ENCODE data around the gene HPGDS. TPM values are rescaled to one million over a fixed set of nuclear protein-coding genes. Genes with fewer than 3 reads are reported as not detected.
"Not testable (repeated sequence)": the region's sequence is repeated elsewhere in the genome, so short reads cannot be mapped to it uniquely, and the experiment has no call there.

The HPGDS gene
- 1 to 10 TPM; 2.0 to 6.4 TPM for total RNA-seq
- long read RNA-seq, result 0 reads

DNA sequence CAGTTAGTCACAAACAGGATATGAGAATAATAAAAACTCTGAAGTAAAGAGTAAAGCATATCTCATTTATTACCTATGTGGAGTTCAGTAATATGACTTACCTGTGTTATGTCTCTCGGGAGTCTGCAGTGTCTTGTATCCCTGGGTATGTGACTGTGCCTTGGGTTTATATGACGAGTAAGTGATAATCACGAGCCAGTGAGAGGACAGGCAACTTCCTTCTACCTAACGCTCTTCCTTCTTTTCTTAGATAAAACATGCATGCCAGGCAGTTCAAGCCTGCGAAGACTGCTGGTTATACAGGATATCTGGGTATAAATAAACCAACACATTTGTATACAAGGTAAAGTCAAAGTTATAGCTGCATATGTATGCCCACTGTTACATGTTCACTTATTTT, at the start of gene HPGDS:
HPGDS (minus strand) TSS at position 143 of the 400 bp plus-strand sequence. CDS start 8,207 bp downstream, outside the sequence.
- intact Hi-C loops (cut with DNase I), result no loop called here
- ATAC-seq, result peak in 1 of 2 donors; percentile 29
- DNase-seq, result no peak

DNA sequence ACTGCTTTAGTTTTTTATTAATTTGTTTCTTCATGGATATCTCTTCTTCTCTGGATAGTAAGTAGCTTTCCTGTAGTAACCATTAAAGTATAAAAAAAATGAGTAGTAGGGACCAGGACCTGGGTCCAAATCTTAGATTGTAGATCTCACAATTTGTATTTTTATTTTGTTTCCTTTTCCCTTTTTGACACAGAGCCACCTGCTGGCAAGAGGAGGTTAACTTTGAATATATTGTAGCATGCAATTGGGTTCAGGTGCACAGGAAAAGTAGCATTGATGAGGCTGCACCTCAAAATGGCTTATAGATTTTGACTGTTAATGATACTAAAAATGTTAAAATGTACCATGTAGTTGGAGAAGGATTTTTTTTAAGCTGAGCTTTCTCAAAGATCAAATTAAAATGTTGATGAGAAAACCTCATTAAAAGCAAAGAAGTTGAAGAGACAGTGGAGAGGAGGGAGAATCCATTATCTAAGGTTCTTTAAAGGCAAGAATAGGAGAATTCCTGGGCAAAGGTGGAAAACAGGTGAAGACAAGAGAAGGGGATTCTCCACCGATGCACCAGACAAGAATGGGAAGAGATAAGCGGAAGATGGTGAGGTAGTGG, 48.3 kb upstream of the HPGDS start:
- no peak for ATAC-seq
- intact Hi-C loops (cut with DNase I), result no loop called here
- no peak for DNase-seq

DNA sequence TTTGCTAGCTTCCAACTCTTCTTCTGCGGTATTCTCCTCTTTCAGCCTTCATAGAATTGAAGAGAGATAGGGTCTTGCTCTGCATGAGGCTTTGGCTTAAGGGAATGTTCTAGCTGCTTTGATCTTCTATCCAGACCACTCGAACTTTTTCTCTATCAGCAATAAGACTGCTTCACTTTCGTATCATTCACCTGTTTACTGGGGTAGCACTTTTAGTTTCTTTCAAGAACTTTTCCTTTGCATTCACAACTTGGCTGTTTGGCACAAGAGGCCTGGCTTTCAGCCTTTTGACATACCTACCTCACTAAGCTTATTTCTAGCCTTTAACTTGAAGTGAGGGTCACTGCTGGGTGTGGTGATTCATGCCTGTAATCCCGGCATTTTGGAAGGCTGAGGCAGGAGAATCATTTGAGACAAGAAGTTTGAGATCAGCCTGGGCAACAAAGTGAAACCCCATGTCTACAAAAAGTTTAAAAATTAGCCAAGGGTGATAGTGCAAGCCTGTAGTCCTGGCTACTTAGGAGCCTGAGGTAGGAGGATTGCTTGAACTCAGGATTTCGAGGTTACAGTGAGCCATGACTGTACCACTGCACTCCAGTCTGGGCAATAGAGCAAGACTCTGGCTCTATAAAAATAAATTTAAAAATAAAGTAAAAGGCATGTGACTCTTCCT, 47.1 kb upstream of the HPGDS start:
- ATAC-seq (no peak), DNase-seq (no peak)
- intact Hi-C loops (cut with DNase I), result no loop called here

DNA sequence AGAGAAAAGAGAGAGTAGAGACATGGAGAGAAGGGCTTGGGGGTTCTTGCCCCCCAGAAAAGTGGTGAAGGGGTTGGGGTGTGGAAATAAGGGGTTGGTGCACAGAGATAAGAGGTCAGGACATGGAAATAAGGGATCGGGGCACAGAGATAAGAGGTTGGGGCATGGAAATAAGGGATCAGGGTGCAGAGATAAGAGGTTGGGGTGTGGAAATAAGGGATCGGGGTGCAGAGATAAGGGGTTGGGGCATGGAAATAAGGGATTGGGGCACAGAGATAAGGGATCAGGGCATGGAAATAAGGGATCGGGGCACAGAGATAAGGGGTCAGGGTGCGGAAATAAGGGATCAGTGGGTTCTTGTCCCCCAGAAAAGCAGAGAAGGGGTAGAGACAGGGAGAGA, 45.3 kb upstream of the HPGDS start:
- DNase-seq; ATAC-seq; intact Hi-C loops (cut with DNase I): not testable (repeated sequence)

DNA sequence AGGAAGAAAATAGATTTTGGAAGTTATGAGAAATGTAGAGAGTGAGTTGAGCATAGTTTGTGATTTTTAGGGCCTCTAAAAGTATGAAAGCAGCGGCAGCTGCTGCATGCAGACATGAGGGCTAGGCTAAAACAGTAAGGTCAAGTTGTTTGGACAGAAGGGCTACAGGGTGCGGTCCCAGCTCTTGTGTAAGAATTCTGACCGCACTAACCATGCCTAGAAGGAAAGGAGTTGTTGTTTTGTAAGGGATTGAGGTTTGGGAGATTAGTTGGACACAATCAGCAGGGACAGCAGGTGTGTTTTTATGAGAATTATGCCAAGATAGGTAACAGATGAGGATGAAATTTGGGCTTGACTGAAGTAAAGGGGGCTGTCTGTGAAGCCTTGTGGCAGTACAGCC, 42.8 kb upstream of the HPGDS start:
- intact Hi-C loops (cut with DNase I); DNase-seq; ATAC-seq: not testable (repeated sequence)

DNA sequence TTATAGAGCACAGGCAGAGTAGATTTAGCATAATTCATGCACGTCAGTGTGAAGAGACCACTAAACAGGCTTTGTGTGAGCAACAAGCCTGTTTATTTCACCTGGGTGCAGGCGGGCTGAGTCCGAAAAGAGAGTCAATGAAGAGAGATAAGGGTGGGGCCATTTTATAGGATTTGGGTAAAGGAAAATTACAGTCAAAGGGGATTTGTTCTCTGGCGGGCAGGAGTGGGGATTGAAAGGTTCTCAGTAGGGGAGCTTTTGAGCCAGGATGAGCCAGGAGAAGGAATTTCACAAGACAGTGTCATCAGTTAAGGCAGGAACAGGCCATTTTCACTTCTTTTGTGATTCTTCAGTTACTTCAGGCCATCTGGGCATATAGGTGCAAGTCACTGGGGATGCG, 40.3 kb upstream of the HPGDS start:
- ATAC-seq; DNase-seq; intact Hi-C loops (cut with DNase I): not testable (repeated sequence)

DNA sequence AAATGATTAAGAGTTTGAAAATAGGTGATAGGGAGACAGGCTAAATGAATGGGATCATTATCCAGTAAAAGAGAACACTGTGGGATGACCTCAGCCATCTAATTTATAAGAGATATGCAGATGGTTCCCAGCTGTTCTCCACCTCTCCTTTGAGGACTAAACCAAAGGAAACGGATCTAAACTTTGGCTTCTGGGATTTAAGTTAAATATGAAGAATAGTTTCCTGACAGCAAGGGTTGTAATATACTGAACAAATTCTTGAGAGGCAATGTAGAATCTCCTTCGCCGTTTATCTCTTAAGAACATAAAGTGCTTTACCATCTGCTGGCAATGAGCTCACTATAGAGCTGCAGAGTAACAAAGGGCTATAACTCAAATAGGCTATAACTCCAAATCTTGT, 35.4 kb upstream of the HPGDS start:
- intact Hi-C loops (cut with DNase I), result no loop called here
- DNase-seq, result no peak
- no peak for ATAC-seq

DNA sequence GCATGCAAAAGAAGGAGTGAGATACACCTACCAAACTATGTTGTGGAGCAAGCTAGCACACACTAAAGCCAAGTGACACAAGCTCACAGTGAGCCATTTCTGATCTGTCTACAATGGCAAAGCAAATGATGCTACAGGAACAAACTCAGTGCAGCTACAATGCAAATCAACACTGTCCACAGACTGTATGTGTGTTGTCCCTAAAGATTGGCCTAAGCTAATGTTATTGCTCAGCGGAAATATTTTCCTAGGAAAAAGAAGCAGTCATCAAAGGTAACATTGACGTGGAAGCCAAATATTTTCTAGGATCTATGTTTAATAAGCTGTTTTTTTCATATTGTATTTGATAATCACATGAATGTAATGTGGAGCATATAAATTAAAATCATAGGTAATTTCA, 34.7 kb upstream of the HPGDS start:
- no peak for ATAC-seq
- no peak for DNase-seq
- intact Hi-C loops (cut with DNase I), result no loop called here

DNA sequence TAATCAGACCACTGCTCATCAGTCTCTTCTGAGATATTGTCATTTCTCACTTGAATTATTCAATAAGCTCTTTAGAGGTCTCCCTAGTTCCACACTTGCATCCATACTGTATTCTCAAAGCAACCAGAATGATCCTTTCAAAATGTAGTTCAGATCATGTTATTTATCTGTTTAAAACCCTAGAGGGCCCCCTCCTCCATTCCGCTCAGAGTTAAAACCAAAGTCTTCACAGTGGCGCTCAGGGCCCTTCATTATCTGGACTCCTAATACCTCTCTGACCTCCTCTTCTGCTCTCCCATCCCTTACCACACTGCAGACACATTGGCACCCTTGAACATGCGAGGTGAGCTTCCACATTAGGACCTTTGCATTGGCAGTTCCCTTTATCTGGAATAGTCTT, 32.7 kb upstream of the HPGDS start:
- ATAC-seq (peak; percentile 48 to 57), DNase-seq (no peak)
- intact Hi-C loops (cut with DNase I), result no loop called here

DNA sequence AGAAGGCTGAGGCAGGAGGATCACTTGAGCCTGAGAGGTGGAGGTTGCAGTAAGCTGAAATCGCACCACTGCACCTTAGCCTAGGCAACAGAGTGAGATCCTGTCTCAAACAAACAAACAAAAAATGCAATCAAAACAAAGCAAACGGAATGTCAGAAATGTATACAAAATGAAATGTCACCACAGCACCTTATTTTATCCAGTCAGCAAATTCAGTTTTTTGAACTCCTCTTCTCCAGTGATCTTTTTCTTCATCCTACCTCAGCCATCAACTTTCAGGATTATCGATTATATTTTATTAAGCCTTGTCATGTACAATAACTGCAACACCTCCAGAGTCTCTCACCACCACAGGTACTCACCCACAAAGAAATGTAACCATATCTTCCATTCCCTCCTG, 31.1 kb upstream of the HPGDS start:
- intact Hi-C loops (cut with DNase I), result no loop called here
- DNase-seq, result no peak
- ATAC-seq, result no peak

DNA sequence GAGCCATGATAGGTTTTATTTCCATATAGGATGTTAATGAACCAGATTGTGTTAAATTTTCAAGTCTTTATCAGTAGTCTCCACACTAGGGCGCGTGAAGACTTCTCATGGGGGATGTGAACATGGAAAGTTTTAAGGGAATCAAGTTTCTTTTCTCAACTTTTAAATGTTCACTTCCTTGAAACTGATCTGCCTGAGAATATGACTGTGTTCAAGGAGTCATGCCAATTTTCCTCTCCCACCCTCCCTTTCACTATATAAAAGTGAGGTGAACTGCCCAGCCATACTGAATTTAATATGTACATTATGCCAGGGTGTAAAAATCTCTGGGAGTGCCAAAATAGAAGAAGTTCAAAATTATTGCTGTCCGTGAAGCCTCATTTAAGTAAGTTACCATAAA, 30.4 kb upstream of the HPGDS start:
- no peak for ATAC-seq
- no peak for DNase-seq
- intact Hi-C loops (cut with DNase I), result no loop called here

DNA sequence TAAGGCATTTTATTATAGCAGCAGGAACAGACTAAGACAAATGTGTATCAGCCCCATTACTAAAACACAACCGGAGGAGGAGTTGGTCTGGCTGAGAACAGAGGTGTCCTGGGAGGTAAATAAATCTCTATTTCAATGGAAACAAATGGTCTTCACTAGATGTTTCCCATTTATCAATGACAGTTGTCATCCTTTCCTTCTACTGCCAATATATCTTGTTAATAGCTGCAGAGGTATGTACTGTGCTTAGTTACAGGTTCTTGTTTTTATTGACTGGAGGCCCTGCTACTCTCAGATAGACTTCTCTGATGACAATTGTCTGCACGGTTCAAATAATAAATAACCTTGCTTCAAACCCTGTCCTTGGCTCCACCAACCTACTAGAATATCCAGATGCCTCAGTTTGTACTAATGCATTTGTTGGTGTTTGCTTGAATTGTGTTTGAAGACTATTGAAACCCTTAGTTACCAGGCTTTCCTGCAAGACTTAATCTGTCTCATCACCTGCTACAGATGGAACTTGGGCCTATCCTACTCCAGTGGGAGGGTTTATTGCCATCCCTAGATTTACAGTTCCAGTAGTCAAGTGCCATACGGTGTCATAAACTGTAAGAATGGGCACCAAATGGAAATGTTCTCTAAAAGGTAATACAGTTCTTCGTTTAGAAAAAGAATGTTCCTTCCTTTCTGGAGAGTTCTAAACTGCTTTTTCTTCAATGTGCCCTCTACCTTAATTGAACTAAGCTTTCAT, 29.8 kb upstream of the HPGDS start:
- intact Hi-C loops (cut with DNase I), result no loop called here
- DNase-seq (no peak), ATAC-seq (no peak)

DNA sequence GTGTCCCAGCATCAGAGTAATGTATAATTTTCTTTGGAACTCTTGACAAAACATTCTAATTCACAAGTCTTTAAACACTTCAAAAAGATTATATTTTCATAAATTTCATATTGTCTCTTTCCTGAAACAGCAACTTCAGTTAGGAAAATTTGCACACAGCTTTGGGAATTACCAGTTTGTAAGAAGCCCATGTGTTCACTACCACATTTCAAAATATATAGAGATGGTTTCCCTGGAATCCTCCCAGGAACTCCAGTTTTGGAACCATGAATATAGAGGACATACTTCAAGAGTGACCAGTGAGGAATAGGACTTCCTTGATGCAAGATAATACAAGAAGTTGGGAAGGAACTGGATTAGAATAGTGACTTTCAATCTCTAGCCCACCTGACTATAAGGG, 28.7 kb upstream of the HPGDS start:
- DNase-seq (no peak), ATAC-seq (no peak)
- intact Hi-C loops (cut with DNase I), result no loop called here

DNA sequence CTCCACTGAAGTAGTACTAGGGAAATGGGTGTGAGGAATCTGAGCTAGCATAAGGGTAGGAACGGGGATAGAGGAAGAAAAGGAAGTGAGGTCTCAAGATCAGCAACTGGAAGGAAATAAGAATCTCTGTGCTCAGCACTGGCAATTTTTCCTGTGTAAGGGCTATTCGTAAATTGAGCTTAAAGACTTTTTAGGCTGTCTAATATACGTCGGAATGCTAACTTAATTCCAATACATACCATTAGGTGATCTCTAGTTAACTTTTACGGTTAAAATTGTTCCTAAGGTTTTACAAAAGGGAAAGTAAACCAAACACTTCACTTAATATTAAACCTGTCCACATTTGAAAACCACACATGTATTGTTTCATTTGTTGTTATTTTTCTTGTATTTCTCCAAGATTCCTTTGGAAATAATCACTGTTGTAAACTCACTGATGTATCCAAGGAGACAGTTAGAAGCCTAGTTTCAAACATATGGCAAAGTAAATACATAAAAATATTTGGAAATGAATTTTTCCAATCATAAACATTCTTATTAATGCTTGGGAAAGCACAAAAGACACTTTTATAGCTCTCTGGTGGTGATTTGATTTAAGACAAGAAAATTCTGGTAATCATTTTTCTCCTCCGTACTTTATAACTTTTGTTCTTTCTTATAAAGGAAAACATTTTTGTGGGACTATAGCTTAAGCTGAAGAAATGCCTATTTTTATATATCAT, 28.1 kb upstream of the HPGDS start:
- DNase-seq, result no peak
- peak in 1 of 2 donors; percentile 43 for ATAC-seq
- intact Hi-C loops (cut with DNase I), result no loop called here

DNA sequence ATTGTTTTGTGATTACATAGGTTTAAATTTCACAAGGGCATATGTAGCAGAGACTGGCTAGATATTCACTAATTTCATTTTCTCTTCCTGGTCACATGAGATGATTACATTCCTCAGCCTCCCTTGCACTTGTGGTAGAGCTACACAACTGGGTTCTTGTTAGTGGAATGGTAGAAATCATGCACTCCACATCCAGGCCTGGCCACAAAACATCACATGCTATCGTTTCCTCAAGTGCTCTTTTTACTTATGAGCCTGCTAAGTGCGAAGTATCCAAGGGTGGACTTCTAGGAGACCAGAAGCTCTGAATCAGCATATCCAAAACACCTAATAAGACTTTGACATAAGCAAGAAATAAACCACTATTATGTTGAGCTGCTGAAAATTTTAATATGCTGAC, 26.4 kb upstream of the HPGDS start:
- DNase-seq (no peak), ATAC-seq (no peak)
- intact Hi-C loops (cut with DNase I), result no loop called here

DNA sequence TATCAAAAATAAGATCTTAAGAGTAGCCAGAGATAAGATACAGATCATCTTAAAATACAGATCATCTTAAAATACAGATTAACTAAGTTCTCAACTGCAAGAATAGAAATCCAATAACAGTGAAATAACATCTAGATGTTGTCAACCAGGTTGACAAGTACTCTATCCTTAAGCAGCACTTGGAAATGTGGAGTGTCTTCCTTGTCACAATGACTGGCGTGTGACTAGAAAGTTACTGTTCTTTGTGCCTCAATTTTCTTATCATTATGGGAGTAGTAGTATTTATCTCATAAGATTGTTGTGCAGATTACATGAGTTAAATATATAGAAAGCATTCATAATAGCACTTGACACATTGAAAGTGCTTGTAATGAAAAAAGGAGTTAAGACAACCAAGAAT, 25.8 kb upstream of the HPGDS start:
- ATAC-seq (no peak), DNase-seq (no peak)
- intact Hi-C loops (cut with DNase I), result no loop called here

DNA sequence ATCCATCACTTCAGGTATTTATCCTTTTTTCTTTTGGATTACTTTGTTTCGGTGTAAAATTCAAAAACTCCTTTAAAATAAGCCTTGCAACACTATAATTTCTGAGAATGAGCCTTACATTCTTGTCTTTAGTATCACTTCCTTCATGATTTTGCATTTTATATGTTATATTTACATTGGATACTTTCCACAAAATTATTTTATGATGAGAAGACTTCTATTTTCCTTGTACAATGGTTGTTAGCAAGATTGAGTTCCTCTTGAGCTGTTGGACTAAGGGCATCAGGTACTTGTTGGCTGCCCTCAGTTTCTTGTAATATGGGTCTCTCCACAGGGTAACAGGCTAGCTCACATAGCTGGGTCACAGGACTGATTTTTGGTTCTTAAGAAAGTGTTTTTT, 22.7 kb upstream of the HPGDS start:
- ATAC-seq (no peak), DNase-seq (no peak)
- intact Hi-C loops (cut with DNase I), result no loop called here

DNA sequence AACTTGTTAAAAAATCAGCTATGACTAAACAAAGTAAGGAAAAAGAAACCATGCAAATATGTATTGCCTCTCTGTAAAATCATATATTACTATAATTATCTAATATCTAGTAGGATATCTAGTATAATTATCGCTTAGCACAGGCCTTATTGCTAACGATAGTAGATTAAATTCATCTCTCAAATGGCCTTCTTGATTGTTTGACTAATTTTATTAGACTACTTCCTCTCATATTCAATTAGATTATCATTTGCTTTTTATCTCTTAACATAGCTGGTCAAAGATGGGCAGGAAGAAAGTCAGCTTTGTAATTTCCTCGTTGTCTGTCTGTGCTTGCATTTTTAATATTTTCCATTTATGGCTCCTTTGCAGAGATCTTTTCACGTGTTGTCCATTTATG, 21.9 kb upstream of the HPGDS start:
- DNase-seq (no peak), ATAC-seq (no peak)
- intact Hi-C loops (cut with DNase I), result no loop called here

DNA sequence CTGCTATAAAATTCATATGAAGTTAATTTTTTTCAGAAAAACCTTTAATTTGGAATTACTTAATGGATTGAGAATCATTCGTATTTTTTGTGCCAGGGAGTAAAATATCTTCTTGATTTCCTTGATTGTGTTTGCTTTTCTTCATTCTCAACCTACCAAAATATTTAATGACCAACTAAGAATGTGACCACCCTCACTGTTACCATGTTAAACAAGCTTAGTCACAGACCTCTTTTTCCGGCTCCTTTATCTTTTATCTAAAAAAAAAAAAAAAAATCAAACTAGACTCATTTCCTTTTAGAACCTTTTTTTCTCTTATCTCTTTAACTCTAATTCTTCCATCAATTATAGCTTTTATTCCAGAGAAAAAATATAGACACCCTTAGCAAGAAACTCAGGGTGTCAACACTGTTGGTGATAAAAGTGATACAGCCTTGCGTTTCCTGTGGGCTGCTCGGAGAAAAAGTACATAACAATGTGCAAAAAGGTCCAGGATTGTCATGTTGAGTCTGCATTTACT, 20.6 kb upstream of the HPGDS start:
- DNase-seq, result no peak
- no peak for ATAC-seq
- intact Hi-C loops (cut with DNase I), result no loop called here

DNA sequence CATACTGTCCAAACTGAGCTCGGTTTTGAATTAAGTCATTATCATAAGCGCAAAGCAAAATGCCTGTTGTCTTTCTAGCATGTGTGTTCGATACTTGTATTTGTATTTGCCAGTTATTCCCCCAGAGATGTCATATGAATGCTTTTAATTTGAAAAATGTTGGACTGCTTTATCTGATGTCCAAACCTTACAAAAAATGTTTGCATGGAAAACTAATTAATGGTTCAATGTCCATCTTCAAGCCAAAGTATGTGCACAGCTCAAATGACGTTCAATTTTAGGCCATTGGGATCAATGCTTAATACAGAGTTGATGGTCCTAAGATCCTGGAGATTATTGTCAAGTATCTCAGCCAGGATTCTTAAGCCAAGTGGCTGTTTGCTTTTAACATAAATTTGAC, 17.2 kb upstream of the HPGDS start:
- DNase-seq (no peak), ATAC-seq (no peak)
- intact Hi-C loops (cut with DNase I), result no loop called here
